Measurements from ENCODE around the gene MINDY4.

- TF ChIP-seq CTCF (IDR thresholded peaks at IDR 0.05) (no peak), POLR2A (IDR thresholded peaks at IDR 0.05) (no peak)
Observed at GRCh38 chr7:30770845-30771173, 408 bp upstream of the MINDY4 start.
